ENCODE results near the gene C19orf38. TPM values are rescaled to one million over a fixed set of nuclear protein-coding genes. Genes with fewer than 3 reads are reported as not detected.
A peak's percentile ranks its signal among the peaks of the same experiment; 100 is the strongest.

Gene C19orf38
- total and polyA plus RNA-seq, 9 of the 15 experiments (the other 6 are each of a cell fraction or from before 2014, with no cell fraction given), result 0.14 to 0.18 TPM; not detected in 7

DNA sequence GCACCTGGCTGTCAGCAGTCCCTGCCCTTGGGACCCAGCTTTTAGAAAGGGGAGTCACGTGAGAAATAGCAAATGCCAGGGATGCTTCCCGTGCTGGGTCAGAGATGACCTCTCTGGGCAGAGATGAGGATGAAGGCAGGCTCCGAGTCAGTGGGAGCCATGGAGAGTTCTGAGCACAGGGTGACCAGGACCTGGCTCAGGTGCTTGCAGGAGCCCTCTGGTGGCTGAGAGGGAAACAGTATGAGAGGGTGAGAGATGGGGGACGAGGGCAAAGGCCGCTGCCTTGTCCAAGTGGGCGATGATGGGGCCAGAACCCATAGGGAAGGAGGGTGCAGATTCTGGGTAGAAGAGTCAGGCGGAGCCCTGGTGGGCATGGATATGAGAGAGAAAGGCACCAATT is 28.0 kb upstream of the C19orf38 start (continued):
- TF ChIP-seq, protein P1, sequence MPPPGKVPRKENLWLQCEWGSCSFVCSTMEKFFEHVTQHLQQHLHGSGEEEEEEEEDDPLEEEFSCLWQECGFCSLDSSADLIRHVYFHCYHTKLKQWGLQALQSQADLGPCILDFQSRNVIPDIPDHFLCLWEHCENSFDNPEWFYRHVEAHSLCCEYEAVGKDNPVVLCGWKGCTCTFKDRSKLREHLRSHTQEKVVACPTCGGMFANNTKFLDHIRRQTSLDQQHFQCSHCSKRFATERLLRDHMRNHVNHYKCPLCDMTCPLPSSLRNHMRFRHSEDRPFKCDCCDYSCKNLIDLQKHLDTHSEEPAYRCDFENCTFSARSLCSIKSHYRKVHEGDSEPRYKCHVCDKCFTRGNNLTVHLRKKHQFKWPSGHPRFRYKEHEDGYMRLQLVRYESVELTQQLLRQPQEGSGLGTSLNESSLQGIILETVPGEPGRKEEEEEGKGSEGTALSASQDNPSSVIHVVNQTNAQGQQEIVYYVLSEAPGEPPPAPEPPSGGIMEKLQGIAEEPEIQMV (tag; conservative IDR thresholded peaks at IDR 0.05; ENCODE audit: low read depth), result no peak
- TF ChIP-seq, protein P2, sequence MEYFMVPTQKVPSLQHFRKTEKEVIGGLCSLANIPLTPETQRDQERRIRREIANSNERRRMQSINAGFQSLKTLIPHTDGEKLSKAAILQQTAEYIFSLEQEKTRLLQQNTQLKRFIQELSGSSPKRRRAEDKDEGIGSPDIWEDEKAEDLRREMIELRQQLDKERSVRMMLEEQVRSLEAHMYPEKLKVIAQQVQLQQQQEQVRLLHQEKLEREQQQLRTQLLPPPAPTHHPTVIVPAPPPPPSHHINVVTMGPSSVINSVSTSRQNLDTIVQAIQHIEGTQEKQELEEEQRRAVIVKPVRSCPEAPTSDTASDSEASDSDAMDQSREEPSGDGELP (CRISPR knock-in tag; IDR thresholded peaks at IDR 0.05; ENCODE audit: borderline replicate concordance), result 0 out of 2 replicates have a peak, but pooled peaks have one; percentile 34
- TF ChIP-seq SP2 (IDR thresholded peaks at IDR 0.05; ENCODE audit: extremely low read depth, low read depth, low read length, poor library complexity, severe bottlenecking) (no peak), SRSF3 (IDR thresholded peaks at IDR 0.05; ENCODE audit: insufficient read depth, low read length) (no peak), BDP1 (IDR thresholded peaks at IDR 0.05; ENCODE audit: insufficient read depth, insufficient read length) (no peak), BMI1 (IDR thresholded peaks at IDR 0.05; ENCODE audit: low read length) (no peak), EP400 (IDR thresholded peaks at IDR 0.05) (no peak), GTF2E2 (tag; IDR thresholded peaks at IDR 0.05) (no peak), TRIM28 (IDR thresholded peaks at IDR 0.05) (no peak), MAZ (CRISPR knock-in tag; conservative IDR thresholded peaks at IDR 0.05 in 1 of 2, IDR thresholded peaks at IDR 0.05 in 1 of 2) (no peak), SUPT5H (IDR thresholded peaks at IDR 0.05) (peak; percentile 16; the same call in 1 of the 2 replicates)
- TF ChIP-seq, protein P3, sequence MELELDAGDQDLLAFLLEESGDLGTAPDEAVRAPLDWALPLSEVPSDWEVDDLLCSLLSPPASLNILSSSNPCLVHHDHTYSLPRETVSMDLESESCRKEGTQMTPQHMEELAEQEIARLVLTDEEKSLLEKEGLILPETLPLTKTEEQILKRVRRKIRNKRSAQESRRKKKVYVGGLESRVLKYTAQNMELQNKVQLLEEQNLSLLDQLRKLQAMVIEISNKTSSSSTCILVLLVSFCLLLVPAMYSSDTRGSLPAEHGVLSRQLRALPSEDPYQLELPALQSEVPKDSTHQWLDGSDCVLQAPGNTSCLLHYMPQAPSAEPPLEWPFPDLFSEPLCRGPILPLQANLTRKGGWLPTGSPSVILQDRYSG (tag; conservative IDR thresholded peaks at IDR 0.05; ENCODE audit: low read depth), result no peak
- TF ChIP-seq, protein P4, sequence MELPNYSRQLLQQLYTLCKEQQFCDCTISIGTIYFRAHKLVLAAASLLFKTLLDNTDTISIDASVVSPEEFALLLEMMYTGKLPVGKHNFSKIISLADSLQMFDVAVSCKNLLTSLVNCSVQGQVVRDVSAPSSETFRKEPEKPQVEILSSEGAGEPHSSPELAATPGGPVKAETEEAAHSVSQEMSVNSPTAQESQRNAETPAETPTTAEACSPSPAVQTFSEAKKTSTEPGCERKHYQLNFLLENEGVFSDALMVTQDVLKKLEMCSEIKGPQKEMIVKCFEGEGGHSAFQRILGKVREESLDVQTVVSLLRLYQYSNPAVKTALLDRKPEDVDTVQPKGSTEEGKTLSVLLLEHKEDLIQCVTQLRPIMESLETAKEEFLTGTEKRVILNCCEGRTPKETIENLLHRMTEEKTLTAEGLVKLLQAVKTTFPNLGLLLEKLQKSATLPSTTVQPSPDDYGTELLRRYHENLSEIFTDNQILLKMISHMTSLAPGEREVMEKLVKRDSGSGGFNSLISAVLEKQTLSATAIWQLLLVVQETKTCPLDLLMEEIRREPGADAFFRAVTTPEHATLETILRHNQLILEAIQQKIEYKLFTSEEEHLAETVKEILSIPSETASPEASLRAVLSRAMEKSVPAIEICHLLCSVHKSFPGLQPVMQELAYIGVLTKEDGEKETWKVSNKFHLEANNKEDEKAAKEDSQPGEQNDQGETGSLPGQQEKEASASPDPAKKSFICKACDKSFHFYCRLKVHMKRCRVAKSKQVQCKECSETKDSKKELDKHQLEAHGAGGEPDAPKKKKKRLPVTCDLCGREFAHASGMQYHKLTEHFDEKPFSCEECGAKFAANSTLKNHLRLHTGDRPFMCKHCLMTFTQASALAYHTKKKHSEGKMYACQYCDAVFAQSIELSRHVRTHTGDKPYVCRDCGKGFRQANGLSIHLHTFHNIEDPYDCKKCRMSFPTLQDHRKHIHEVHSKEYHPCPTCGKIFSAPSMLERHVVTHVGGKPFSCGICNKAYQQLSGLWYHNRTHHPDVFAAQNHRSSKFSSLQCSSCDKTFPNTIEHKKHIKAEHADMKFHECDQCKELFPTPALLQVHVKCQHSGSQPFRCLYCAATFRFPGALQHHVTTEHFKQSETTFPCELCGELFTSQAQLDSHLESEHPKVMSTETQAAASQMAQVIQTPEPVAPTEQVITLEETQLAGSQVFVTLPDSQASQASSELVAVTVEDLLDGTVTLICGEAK (IDR thresholded peaks at IDR 0.05), result no peak
- TF ChIP-seq, protein P4 (CRISPR knock-in tag; IDR thresholded peaks at IDR 0.05), result 0 out of 2 replicates have a peak, but pooled peaks have one; percentile 35

Measured in K562 (cell line).